DMS53 (cell line): ENCODE results near the gene TENM4.

Source experiments
- DNase-seq: peaks from one replicate; lab custom pipeline; 2025; lab: John Stamatoyannopoulos, UW

The TENM4 gene

GRCh38 chr11:78742430-78742829 lies 698.4 kb downstream of the TENM4 start:
- peak; percentile 92 for DNase-seq

- no peak for DNase-seq
Measured at GRCh38 chr11:78741741-78742140, 699.1 kb downstream of the TENM4 start.

- DNase-seq = no peak
Measured at GRCh38 chr11:78740199-78741071, 700.4 kb downstream of the TENM4 start.

GRCh38 chr11:78737891-78738290 lies 702.9 kb downstream of the TENM4 start:
- no peak for DNase-seq

GRCh38 chr11:78737301-78737700 lies 703.5 kb downstream of the TENM4 start:
- DNase-seq = no peak

- DNase-seq = no peak
Measured at GRCh38 chr11:78735711-78736110, 705.1 kb downstream of the TENM4 start.

- DNase-seq = no peak
Measured at GRCh38 chr11:78733031-78733430, 707.8 kb downstream of the TENM4 start.

GRCh38 chr11:78732246-78732645 lies 708.6 kb downstream of the TENM4 start:
- no peak for DNase-seq

GRCh38 chr11:78731027-78731426 lies 709.8 kb downstream of the TENM4 start:
- DNase-seq = peak; percentile 59

- no peak for DNase-seq
Measured at GRCh38 chr11:78730267-78730824, 710.5 kb downstream of the TENM4 start.

GRCh38 chr11:78727816-78728215 lies 713.0 kb downstream of the TENM4 start:
- DNase-seq = no peak

GRCh38 chr11:78725200-78725599 lies 715.6 kb downstream of the TENM4 start:
- no peak for DNase-seq

GRCh38 chr11:78722786-78723185 lies 718.0 kb downstream of the TENM4 start:
- DNase-seq = no peak

- no peak for DNase-seq
Measured at GRCh38 chr11:78720281-78720989, 720.4 kb downstream of the TENM4 start.

- DNase-seq = no peak
Measured at GRCh38 chr11:78717041-78717440, 723.8 kb downstream of the TENM4 start.

GRCh38 chr11:78715639-78716311 lies 725.1 kb downstream of the TENM4 start:
- DNase-seq = peak; percentile 99

GRCh38 chr11:78714539-78714938 lies 726.3 kb downstream of the TENM4 start:
- DNase-seq = peak; percentile 98

GRCh38 chr11:78711735-78712134 lies 729.1 kb downstream of the TENM4 start:
- DNase-seq = no peak

GRCh38 chr11:78710417-78710816 lies 730.4 kb downstream of the TENM4 start:
- no peak for DNase-seq

GRCh38 chr11:78708388-78708787 lies 732.4 kb downstream of the TENM4 start:
- DNase-seq = no peak

- DNase-seq = no peak
Measured at GRCh38 chr11:78706551-78706950, 734.3 kb downstream of the TENM4 start.

GRCh38 chr11:78704811-78705210 lies 736.0 kb downstream of the TENM4 start:
- no peak for DNase-seq
